Measurements from ENCODE around the gene PRKCE. TPM values are rescaled to one million over a fixed set of nuclear protein-coding genes. Genes with fewer than 3 reads are reported as not detected.

The PRKCE gene
- total and polyA plus RNA-seq, 2 of the 8 experiments (the other 6 are each of a cell fraction or from before 2014, with no cell fraction given), result 0.54 to 2.1 TPM

GRCh38 chr2:46188041-46188716, 536.7 kb downstream of the PRKCE start:
- FAIRE-seq, result no peak
- no peaks in the 10 kb centered on the region for H3K79me1 ChIP-seq (ENCODE audit: low read depth, low read length)
- H4K8ac ChIP-seq (ENCODE audit: extremely low read depth, insufficient read depth, low read length), result no peak overlapping the region
- no peak overlapping the region for H3K23ac ChIP-seq (ENCODE audit: insufficient read length)
- no peak overlapping the region for H3K18ac ChIP-seq (ENCODE audit: extremely low read depth, low read length)
- no peak overlapping the region for H3K4ac ChIP-seq (replicated peaks; ENCODE audit: insufficient read length, low read depth, low read length)
- H3K27ac ChIP-seq (ENCODE audit: low read depth, low read length), result no peak overlapping the region
- no peaks in the 10 kb centered on the region for H4K20me1 ChIP-seq (replicated peaks in 1 of 2; ENCODE audit: control insufficient read depth in 1 of 2, insufficient read depth in 2 of 2, low read length in 2 of 2)
- no peak overlapping the region for H2BK20ac ChIP-seq (ENCODE audit: low read length)
- no peak overlapping the region for H3K4me3 ChIP-seq (ENCODE audit: extremely low read depth in 1 of 4, insufficient read depth in 2 of 4, low read depth in 3 of 4, low read length in 4 of 4)
- no peaks in the 10 kb centered on the region for H3K9me3 ChIP-seq (ENCODE audit: insufficient read depth in 2 of 2, low read depth in 1 of 2, low read length in 1 of 2)
- 90% methylated on average over 7 of the region's 7 CpGs; no CpG with 5 or more reads in 1 of the 2 experiments for WGBS, 2 experiments (ENCODE audit: extremely low coverage in 1 of 2, insufficient coverage in 1 of 2, insufficient read length in 1 of 2, insufficient replicate concordance in 2 of 2, low coverage in 1 of 2, low lambda C conversion rate in 2 of 2, missing lambda C conversion rate in 1 of 2)
- no peaks in the 10 kb centered on the region for H3K23me2 ChIP-seq (ENCODE audit: low read depth, low read length)
- no peak overlapping the region for H3K14ac ChIP-seq (ENCODE audit: insufficient read length)
- TF ChIP-seq CEBPB (IDR thresholded peaks at IDR 0.05; ENCODE audit: low read depth, low read length) (no peak), SIX5 (IDR thresholded peaks at IDR 0.05; ENCODE audit: low read depth, low read length) (no peak), POLR2A (IDR thresholded peaks at IDR 0.05; ENCODE audit: control extremely low read depth in 1 of 2, low read depth in 2 of 2, low read length in 2 of 2) (no peak), JUND (IDR thresholded peaks at IDR 0.05; ENCODE audit: low read length) (no peak), TEAD4 (IDR thresholded peaks at IDR 0.05; ENCODE audit: low read depth, low read length) (no peak), TCF12 (IDR thresholded peaks at IDR 0.05; ENCODE audit: low read depth, low read length) (no peak), CTBP2 (IDR thresholded peaks at IDR 0.05; ENCODE audit: borderline replicate concordance, insufficient read depth, insufficient read length, low read length) (no peak), TAF7 (optimal IDR thresholded peaks at IDR 0.05; ENCODE audit: borderline replicate concordance, low read depth, low read length) (no peak), EGR1 (IDR thresholded peaks at IDR 0.05; ENCODE audit: borderline replicate concordance, low read depth, low read length) (no peak), CBX5 (IDR thresholded peaks at IDR 0.05; ENCODE audit: low read depth, low read length) (no peak)
- CTCF ChIA-PET (ENCODE audit: partially characterized antibody), result interaction anchor here (0.6 to 5.0 kb wide), 2 partner anchors 106 to 194 kb away, joined by 4 to 16 read pairs; no protein-coding TSS in a partner anchor
- no peak overlapping the region for H2BK5ac ChIP-seq (ENCODE audit: low read depth, low read length)
- H4K91ac ChIP-seq (replicated peaks; ENCODE audit: insufficient read length, low read length), result no peak overlapping the region
- no peak overlapping the region for H2AFZ ChIP-seq (ENCODE audit: low read length)
- POLR2A ChIA-PET (ENCODE audit: partially characterized antibody), result interaction anchor here (0.6 kb wide), 1 partner anchor 317 kb away, joined by 3 read pairs; no protein-coding TSS in a partner anchor
- H3K36me3 ChIP-seq (ENCODE audit: control insufficient read depth in 2 of 4, insufficient read depth in 4 of 4, low read length in 3 of 4), result no peaks in the 10 kb centered on the region
- H2BK15ac ChIP-seq (ENCODE audit: low read length), result no peak overlapping the region
- H3K4me2 ChIP-seq (ENCODE audit: insufficient read depth in 1 of 2, low read depth in 2 of 2, low read length in 2 of 2), result no peak overlapping the region
- no peak overlapping the region for H2BK12ac ChIP-seq (ENCODE audit: low read depth, low read length)
- H3K4me1 ChIP-seq (replicated peaks in 1 of 4; ENCODE audit: control insufficient read depth in 3 of 4, insufficient read depth in 4 of 4, low read length in 3 of 4), result no peaks in the 10 kb centered on the region
- no peaks in the 10 kb centered on the region for H3K79me2 ChIP-seq (ENCODE audit: control insufficient read depth in 1 of 2, insufficient read depth in 2 of 2, low read length in 2 of 2)
- H4K5ac ChIP-seq (ENCODE audit: insufficient read length, low read depth, low read length), result no peak overlapping the region
- no peak overlapping the region for H3K9ac ChIP-seq (replicated peaks in 1 of 4; ENCODE audit: extremely low read depth in 1 of 4, low read depth in 3 of 4, low read length in 3 of 4)
- H3K56ac ChIP-seq (replicated peaks; ENCODE audit: insufficient read length, low read depth, low read length), result no peak overlapping the region
- no peaks in the 10 kb centered on the region for H3K27me3 ChIP-seq (replicated peaks in 1 of 4; ENCODE audit: control insufficient read depth in 3 of 4, extremely low read depth in 1 of 4, insufficient read depth in 3 of 4, low read length in 3 of 4)
- H2BK120ac ChIP-seq (replicated peaks; ENCODE audit: low read depth, low read length), result no peak overlapping the region
- H2AK5ac ChIP-seq (ENCODE audit: low read depth, low read length), result no peak overlapping the region
- no peak for DNase-seq (ENCODE audit: low read depth in 1 of 2, low spot score in 2 of 2)
